GM12892 (cell line): Measurements from ENCODE around the gene SLC26A3.

Experiments
- POLR2A ChIP-seq: IDR thresholded peaks from 2 replicates; pipeline ENCODE4 v1.6.1; 2011; ENCODE audit warnings: low read depth, low read length, control low read depth
- POLR2AphosphoS5 ChIP-seq: IDR thresholded peaks from 2 replicates; pipeline ENCODE4 v1.6.1; 2011; ENCODE audit warnings: low read depth, low read length, control low read depth
- TAF1 ChIP-seq: IDR thresholded peaks from 2 replicates; pipeline ENCODE4 v1.6.1; 2011; ENCODE audit warnings: low read depth, mild to moderate bottlenecking, control low read depth, low read length, borderline replicate concordance

GRCh38 chr7:107767391-107767790 is 35.6 kb downstream of the SLC26A3 start:
- TF ChIP-seq POLR2A: no peak
- no peak for TF ChIP-seq POLR2AphosphoS5
- no peak for TF ChIP-seq TAF1
